Fibroblast of pulmonary artery (primary cell): ENCODE measurements around the gene FJX1.

ENCODE experiments used
- DNase-seq: peaks from one replicate; pipeline ENCODE4 v3.0.0-alpha.2; 2010; ENCODE audit warnings: low read depth
- H3K4me3 ChIP-seq: replicated peaks from 2 replicates; pipeline ENCODE4 v1.5.1; 2011; ENCODE audit warnings: low read depth, mild to moderate bottlenecking, control low read depth, low read length, moderate library complexity
- TF ChIP-seq, protein P1 (sequence below): IDR thresholded peaks from 2 replicates; pipeline ENCODE4 v1.5.1; 2011; ENCODE audit warnings: mild to moderate bottlenecking, control low read depth, low read length, inconsistent platforms; ENCODE audit errors: missing control alignments

Gene FJX1

DNA sequence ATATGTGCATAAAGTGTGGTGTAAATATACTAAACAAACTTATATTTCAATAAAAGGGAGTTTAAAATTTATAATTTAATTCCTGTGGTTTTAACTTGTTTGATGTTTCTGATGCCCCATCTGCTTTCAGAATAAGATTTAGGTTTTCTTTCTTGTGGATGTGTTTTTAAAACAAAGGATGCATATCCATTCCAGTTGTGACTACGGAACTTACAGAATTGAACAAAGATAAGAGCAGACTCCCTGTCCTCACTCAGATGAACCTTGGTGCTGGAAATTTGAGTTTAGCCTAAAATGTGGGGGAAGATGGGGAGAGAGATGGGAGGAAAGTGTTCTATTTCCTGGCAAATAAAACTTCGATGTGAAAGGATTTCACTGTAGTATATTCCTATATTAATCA is 2.5 kb downstream of the FJX1 start:
- peak overlapping the region; percentile 66 for H3K4me3 ChIP-seq
- TF ChIP-seq, protein P1, sequence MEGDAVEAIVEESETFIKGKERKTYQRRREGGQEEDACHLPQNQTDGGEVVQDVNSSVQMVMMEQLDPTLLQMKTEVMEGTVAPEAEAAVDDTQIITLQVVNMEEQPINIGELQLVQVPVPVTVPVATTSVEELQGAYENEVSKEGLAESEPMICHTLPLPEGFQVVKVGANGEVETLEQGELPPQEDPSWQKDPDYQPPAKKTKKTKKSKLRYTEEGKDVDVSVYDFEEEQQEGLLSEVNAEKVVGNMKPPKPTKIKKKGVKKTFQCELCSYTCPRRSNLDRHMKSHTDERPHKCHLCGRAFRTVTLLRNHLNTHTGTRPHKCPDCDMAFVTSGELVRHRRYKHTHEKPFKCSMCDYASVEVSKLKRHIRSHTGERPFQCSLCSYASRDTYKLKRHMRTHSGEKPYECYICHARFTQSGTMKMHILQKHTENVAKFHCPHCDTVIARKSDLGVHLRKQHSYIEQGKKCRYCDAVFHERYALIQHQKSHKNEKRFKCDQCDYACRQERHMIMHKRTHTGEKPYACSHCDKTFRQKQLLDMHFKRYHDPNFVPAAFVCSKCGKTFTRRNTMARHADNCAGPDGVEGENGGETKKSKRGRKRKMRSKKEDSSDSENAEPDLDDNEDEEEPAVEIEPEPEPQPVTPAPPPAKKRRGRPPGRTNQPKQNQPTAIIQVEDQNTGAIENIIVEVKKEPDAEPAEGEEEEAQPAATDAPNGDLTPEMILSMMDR, result no peak

DNA sequence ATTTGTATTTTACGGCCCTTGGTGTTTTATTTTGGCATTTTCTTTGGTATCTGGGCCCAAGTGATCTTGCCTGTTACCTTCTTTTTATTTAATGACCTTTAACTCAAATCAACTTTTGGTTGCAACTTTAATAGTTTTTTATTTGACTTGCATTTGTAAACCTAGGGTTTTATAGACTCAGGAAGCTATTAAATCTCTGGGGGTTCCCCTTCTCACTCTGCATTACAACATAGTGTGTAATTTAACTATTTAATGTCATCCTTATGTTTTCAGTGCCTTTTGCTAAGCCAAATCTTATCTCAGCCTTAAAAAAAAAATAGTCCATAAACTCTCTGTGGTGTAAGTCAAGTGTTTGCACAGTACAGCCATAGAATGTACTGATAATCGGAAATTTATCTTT is 3.4 kb downstream of the FJX1 start:
- H3K4me3 ChIP-seq, result peak overlapping the region; percentile 66
- TF ChIP-seq, protein P1, result no peak
- peak; percentile 33 for DNase-seq

More for the DNA sequence above, 2.5 kb downstream of the FJX1 start:
- DNase-seq, result no peak

DNA sequence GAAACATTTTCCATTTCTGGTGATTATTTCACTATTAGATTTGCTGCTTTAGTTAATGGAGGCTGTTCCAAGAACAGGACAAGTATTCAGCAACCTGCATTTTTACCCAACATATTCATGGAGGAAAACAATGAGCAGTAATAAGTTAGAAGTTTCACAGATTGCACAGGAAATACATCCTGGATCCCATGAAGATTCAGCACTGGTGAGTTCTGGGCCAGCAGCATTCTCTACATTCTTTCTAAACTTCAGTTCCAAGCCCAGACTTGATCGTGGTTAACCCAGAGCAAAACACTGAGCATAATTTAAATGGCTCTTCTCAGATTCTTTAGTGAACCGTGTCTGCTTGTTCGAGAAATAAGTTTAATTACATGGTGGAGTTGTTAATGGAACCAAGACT is 3.8 kb downstream of the FJX1 start:
- TF ChIP-seq, protein P1, result no peak
- H3K4me3 ChIP-seq, result no peak overlapping the region
- peak; percentile 88 for DNase-seq

DNA sequence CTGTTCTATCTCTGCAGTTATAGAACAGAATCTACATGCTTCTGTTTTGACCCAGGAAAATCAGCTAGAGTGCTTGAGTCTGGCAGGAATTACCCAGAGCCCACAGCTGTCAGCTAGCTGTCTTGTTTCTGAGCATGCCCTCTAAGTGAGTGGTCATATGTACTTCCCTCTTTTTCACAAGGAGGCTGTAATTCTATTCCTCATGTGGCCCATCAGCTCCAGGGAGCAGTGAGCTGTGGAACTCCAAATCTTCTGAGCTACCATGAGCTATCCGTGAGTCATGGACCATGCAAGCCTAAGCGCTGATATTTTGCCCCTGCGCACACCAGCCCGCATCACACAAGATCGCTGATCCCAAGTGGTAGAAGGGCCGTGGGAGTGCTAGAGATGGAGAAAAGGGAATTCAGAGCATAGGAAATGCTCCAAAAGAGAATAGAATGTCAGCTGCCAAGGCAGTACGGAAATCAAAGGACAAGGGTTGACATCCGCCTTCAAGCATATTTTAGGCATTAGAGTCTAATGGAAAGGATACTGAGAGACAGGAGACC is 5.4 kb downstream of the FJX1 start:
- H3K4me3 ChIP-seq, result no peak overlapping the region
- TF ChIP-seq, protein P1, result no peak
- DNase-seq, result peak; percentile 75

DNA sequence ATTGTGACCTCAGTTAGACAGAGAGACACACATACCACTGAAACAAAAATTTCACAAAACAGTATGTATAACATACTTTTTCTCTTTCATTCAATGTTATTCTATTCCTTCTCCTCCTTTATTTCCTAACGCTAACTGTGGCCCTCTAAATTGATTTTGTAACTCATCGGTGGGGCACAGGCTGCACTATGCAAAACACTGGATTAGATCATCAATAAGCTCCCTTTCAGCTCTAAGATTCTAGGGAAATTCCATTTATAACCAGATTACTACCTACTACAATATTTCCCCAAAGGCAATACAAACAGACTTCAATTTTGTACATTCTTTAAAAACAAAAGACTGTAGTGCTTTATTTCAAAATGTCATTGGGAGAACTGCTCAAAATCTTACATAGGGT is 6.1 kb downstream of the FJX1 start:
- no peak overlapping the region for H3K4me3 ChIP-seq

DNA sequence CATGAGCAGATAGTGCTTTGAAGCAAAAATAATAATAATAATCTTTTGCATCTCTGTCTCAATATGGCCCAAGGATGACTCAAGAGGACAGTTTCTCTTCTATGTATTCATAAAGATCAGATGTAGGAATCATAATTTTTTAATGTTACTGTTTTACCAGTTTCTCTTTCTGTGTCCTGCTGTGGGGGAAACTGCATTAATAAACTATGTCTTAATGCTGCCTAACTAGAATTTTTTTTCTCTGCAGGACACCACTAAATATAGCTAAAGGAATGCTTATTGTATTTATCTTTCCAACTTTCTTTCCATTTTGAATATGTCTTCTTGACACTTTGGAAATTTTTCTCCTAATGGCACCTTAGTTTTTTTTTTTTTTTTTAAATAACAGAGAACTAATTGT is 6.5 kb downstream of the FJX1 start:
- TF ChIP-seq, protein P1, result no peak
- no peak overlapping the region for H3K4me3 ChIP-seq
- DNase-seq, result no peak

More for the DNA sequence above, 6.1 kb downstream of the FJX1 start:
- DNase-seq, result no peak
- TF ChIP-seq, protein P1, result no peak

DNA sequence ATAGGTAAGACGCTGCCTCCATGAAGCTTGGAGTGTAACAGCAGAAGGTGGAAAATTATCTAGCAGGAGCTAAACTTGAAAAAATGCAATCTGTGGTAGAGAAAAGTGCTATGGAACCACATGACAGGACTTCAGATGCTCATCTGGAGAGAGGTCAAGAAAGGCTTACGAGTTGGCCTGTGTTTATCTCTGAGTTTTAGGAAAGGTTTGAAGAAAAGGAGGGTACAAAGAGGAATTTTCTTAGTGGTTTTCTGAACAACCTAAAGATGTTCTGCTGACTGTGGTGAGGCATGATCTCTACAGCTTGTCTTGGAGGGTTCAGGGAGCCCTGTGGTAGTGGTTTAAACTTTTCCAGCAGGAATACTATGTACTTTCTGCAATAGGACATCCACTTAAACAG is 8.2 kb downstream of the FJX1 start:
- TF ChIP-seq, protein P1, result no peak
- no peak for DNase-seq

More for the DNA sequence above, 8.2 kb downstream of the FJX1 start:
- no peak overlapping the region for H3K4me3 ChIP-seq
